ENCODE results near the gene FXYD2.
A peak's percentile ranks its signal among the peaks of the same experiment; 100 is the strongest.
"Not testable (repeated sequence)": the region's sequence is repeated elsewhere in the genome, so short reads cannot be mapped to it uniquely, and the experiment has no call there.

Gene FXYD2

GRCh38 chr11:117820516-117820915 is 4.0 kb downstream of the FXYD2 start:
- DNase-seq (ENCODE audit: low spot score) = no peak

- no peak for DNase-seq (ENCODE audit: low spot score)
Measured at GRCh38 chr11:117820071-117820470, 4.5 kb downstream of the FXYD2 start.

GRCh38 chr11:117819096-117820040 is 5.2 kb downstream of the FXYD2 start:
- no peak for DNase-seq (ENCODE audit: low spot score)

DNA sequence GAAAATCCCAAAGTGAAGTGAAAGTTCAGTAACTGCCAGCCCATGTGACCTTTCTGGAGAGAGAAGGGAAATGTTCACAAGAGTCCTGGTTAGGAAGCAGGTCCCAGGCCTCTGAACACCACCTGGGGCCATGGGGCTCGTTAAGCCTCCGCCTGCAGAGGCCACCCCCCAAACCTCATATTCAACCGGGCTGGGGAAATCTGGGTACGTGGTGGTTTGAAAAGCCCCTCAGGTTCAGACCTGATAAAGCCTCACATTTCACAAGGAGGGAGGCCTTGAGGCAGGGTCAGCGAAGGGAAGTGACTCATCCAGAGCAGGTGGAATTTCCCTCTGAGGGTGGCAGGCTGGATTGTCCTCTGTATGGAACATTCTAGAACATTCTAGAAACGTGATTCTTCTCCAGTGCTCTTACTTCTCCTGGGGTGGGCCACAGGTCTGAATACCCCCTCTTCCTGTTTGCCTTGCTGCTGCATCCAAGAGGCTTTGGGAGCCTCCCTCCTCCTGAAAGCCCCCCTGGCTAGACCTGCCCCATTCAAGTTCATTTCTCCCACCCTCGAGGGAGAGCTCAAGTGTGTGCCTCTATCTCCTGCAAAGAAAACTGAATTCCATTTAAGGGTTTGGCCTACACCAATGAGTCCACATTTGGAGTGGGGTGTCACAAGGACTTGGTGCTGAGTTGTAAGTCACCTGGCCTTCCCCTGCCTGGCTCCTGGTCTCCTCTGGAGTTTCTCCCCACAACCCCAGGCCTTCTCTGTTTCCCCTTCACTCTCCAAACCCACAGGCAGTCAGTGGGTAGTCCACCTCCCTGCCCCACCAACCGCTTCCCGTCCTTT is 6.3 kb downstream of the FXYD2 start:
- no peak for DNase-seq (ENCODE audit: low spot score)

- peak; percentile 64 for DNase-seq (ENCODE audit: low spot score)
Measured at GRCh38 chr11:117817368-117818040, 7.0 kb downstream of the FXYD2 start.

DNA sequence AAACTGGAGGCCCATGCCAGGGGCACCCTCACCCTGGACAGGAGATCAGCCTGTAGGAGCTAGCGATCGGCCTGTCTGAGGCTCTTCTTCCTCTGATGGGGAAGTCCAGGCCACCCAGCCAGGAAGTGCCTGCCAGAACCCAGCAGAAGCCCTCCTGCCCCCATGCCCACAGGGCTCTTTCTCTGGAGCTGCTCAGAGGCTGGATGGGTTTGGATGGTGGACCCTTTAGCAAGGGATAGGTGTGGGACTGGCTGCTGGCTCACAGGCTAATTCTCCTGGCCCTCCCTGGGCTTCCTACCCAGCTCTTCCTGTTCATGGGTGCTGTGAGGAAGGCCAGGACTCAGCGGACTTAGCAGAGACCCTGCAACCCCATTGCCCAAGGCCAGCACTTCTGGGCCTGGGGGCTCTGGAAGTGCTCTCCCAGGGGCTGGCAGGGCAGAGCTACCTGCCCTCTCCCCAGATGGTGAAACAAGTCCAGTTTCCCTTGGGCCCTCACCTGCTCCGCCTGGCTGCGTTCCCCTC is 7.6 kb downstream of the FXYD2 start:
- no peak for DNase-seq (ENCODE audit: low spot score)

GRCh38 chr11:117816151-117816741 is 8.3 kb downstream of the FXYD2 start:
- DNase-seq (ENCODE audit: low spot score) = no peak

DNA sequence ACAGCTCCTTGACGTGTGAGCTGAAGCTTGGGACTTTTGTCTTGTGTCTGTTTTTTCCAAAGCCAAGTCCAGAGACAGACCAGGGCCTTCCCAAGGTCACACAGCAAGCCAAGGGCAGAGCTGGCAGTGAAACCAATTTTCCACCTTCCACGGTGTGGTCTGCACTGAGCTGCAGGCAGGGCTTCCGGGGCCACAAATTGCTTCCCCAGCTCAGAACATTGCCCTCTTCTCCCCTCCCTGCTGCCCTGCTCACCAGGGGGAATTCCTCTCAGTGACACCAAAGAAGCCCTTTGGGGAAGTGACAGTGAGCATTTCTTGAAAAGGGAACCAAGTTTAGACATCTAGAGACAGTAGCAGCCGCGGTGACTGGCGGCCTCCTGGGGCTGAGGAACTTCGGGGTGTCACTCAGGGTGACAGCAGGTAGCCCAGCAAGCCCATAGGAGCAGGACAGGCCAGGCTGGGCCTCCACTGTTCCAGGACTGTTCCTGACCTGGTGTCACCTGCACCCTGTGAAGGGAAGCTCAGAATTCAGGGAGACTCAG is 9.2 kb downstream of the FXYD2 start:
- DNase-seq (ENCODE audit: low spot score) = no peak

- DNase-seq (ENCODE audit: low spot score) = peak; percentile 60
Measured at GRCh38 chr11:117814766-117815261, 9.7 kb downstream of the FXYD2 start.

- no peak for DNase-seq (ENCODE audit: low spot score)
Measured at GRCh38 chr11:117814204-117814765, 10.3 kb downstream of the FXYD2 start.

DNA sequence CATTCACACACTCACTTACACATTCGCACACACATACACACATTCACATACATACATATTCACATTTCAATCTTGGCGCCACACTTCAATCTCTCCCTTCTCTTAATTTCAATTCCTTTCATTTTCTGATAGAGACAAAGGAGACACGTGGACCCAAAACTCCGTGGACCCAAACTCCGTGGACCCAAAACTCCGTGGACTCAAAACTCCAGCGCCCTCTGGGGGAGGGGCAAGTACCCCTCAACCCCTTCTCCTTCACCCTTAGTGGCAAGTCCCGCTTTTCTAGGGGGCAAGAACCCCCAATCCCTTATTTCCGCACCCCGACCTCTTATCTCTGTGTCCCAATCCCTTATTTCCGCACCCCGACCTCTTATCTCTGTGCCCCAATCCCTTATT is 14.5 kb downstream of the FXYD2 start:
- not testable (repeated sequence) for DNase-seq (ENCODE audit: low spot score)

DNA sequence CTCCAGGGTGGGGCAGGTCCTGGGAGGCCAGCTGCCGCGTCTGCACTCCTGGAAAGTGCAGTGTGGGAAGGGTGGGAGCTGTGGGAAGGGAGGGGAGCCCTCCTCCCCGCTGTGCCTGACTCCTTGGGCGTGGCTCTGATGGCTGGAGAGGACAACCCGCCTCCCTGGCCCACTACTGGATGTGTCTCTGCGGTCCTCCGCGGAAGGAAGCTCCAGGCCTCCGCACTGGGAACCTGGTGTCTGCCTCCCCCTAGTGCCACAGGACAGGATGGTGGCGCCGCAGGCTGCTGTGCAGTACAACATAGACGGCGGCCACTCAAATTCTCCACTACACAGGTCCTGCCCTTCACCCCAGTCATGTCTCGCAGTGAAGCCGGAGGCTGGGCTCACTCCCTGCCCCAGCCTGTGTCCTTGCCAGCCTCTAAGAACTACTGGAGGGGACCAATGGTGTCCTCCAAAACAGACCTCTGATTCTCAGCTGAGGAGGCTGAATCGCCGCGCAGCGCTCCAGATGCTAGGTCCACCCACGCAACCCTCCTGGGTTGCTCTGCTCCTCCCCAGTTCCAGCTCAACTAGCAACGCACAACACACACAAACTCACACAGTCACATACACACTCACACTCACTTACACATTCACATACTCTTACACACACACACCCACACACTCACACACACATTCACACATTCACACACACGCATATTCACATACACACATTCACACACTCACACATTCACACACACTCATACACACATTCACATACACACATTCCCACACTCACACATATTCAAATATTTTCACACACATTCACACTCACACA is 15.1 kb downstream of the FXYD2 start:
- DNase-seq (ENCODE audit: low spot score) = peak; percentile 25

DNA sequence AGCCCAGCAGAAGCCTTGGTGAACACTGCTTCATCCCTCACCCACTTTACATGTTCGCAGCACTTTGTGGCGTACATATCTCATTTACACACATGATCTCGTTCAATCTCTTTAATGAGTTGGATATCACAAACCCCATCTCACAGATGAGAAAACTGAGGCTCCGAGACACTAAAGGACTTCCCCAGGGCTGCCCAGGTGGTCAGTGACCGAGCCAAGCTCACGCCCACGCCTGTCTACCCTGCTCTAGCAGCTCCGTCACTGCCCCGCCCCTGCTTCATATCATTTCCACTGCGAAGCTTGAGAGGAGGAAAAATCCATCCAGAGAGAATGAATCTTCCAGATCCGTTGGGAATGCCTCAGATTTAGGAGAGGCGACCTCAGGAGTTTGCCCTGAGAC is 15.8 kb downstream of the FXYD2 start:
- no peak for DNase-seq (ENCODE audit: low spot score)

- peak; percentile 51 for DNase-seq (ENCODE audit: low spot score)
Measured at GRCh38 chr11:117807482-117808327, 16.8 kb downstream of the FXYD2 start.

GRCh38 chr11:117806846-117807245 is 17.7 kb downstream of the FXYD2 start:
- DNase-seq (ENCODE audit: low spot score) = no peak

DNA sequence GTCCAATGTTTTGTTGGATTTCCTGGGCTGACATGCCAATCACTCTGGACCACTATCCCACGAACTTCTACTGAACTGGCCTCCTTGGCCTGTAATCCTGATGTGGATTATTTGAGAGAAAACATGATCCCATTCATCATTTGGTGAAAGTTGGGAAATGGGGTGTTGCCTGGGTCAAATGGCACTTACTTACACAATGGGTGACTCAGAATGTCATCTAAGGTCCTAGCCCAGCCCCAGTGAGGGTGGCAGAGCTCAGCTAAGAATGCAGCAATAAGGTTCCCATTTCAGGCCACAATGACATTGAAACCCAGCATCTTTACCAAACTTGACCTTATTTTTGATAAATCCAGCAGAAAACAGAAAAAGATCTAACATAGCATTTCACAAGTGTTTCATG is 19.5 kb downstream of the FXYD2 start:
- no peak for DNase-seq (ENCODE audit: low spot score)

DNA sequence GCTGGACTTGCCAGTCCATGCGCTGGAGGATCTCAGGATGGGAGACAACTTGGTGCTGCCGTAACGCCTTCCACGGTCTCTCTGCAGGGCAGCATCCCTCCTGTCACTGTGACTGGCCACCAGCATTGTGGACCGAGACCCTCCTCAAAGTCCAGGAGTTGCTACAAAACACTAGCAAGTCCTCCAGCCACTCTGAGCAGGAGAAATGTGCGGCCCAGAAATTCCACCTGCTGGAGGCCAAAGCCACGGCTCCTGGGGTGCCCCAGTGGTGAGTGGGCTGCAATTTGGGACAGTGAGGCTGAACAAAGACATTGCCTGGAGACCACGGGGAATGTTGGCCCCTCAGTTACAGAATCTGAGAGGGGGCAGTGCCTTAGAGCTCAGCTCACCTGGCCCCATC is 20.6 kb downstream of the FXYD2 start:
- no peak for DNase-seq (ENCODE audit: low spot score)

DNA sequence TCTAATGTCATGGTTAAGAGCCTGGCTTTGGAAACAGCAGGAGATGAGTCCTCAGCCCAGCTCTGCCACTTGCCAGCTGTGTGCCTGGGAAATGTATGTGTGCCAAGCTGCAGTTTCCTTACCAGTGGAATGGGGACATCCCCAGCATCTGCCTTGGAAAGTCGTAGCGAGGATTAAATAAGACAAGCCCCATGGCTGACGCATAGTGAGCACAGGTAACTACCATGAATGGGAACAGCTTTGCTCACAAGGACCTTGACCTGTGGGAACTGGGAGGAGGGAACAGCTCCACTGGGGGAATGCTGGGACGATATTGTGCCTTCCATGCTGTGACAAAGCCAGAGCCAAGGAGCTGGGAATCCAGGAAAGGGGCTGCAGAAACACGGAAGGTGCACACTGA is 24.9 kb downstream of the FXYD2 start:
- DNase-seq (ENCODE audit: low spot score) = no peak

DNA sequence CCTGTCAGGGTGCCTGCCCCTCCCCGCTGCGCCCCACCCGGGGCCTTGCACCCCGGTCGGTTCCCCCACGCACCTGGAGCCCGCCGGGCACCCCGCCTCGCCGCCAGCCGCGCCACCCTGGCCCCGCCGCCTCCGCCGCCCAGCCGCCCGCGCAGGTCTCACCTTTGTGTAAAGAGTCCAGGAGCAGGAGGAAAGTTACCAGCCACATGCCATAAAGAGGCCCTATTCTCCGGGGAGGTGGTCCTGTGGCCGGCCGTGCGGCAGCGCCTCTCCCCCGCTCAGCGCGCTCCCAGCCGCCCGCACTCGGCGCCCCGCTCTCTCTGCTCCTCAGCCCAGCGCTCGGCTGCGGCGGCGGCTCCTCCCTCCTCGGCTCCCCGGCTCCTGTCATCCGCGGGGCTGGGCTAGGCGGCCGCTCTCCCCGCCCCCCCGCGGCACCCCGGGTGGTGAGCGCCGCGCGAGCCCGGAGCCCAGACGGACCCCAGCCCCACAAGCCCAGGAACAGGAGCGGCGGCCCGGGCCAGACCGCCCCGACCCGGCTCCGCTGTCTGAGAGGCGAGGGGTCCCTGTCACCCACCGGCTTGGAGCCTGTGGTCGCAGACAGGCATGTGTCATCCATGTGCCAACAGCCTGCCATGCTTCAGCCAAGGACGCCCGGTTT is 27.5 kb downstream of the FXYD2 start, which contains the start of gene DSCAML1:
Gene DSCAML1 (minus strand): TSS at position 345 of the 658 bp plus-strand sequence. CDS start 137 bp downstream, at position 208.
- DNase-seq (ENCODE audit: low spot score) = no peak
